HEK293 (cell line): ENCODE results near the gene LMOD3.
A peak's percentile ranks its signal among the peaks of the same experiment; 100 is the strongest.

Source experiments
- CTCF ChIA-PET: fragments of 350-600 bp; formaldehyde crosslinking; extraction: SDS; loops from one replicate; lab custom pipeline; 2021; ENCODE audit warnings: antibody characterized with exemption; lab: Yijun Ruan, JAX
- POLR2A ChIA-PET: fragments of 300-600 bp; formaldehyde crosslinking; extraction: SDS; loops from one replicate; lab custom pipeline; 2020; ENCODE audit warnings: antibody characterized with exemption, inconsistent platforms; lab: Yijun Ruan, JAX
- H3K27ac ChIP-seq: fragments of 200-500 bp; sonication (Bioruptor generic); 2 replicates; pipeline ENCODE4 v1.5.1; 2014; ENCODE audit warnings: low read depth, low read length, control low read depth, inconsistent platforms; ENCODE audit errors: extremely low read depth
- H3K36me3 ChIP-seq, 2 experiments: fragments of 200-500 bp in 1 of 2; sonication (Bioruptor generic) in 1 of 2; 1 replicate in 1 of 2; 2 replicates in 1 of 2; pipeline ENCODE4 v1.5.1; 2014 to 2017; ENCODE audit warnings: inconsistent platforms in 2 of 2, low read length in 2 of 2; ENCODE audit not compliant: control insufficient read depth in 2 of 2, insufficient read depth in 1 of 2
- H3K4me1 ChIP-seq: fragments of 200-500 bp; sonication (Bioruptor generic); 2 replicates; pipeline ENCODE4 v1.5.1; 2014; ENCODE audit warnings: mild to moderate bottlenecking, low read length, inconsistent platforms; ENCODE audit not compliant: control insufficient read depth, insufficient read depth
- H3K4me3 ChIP-seq: 2 replicates; pipeline ENCODE4 v1.5.1; 2011; ENCODE audit warnings: low read depth, mild to moderate bottlenecking, control low read depth, low read length, moderate library complexity
- H3K9me3 ChIP-seq: fragments of 200-500 bp; sonication (Bioruptor generic); 2 replicates; pipeline ENCODE4 v1.5.1; 2014; ENCODE audit warnings: low read depth, low read length, inconsistent platforms; ENCODE audit not compliant: control insufficient read depth, insufficient read depth
- BCL6B ChIP-seq: fragments of 450-650 bp; formaldehyde crosslinking; IDR thresholded peaks from 2 replicates; pipeline ENCODE4 v1.5.1; 2017; ENCODE audit warnings: missing biosample characterization, missing genetic modification characterization
- FEZF1 ChIP-seq: fragments of 450-650 bp; formaldehyde crosslinking; IDR thresholded peaks from 2 replicates; pipeline ENCODE4 v1.5.1; 2016; ENCODE audit warnings: missing biosample characterization, missing genetic modification characterization
- GLIS2 ChIP-seq: fragments of 450-650 bp; formaldehyde crosslinking; IDR thresholded peaks from 2 replicates; pipeline ENCODE4 v1.5.1; 2016; ENCODE audit warnings: missing biosample characterization, missing genetic modification characterization
- MYNN ChIP-seq: fragments of 450-650 bp; formaldehyde crosslinking; IDR thresholded peaks from 2 replicates; pipeline ENCODE4 v1.5.1; 2016; ENCODE audit warnings: missing biosample characterization, missing genetic modification characterization, borderline replicate concordance
- MZF1 ChIP-seq: fragments of 450-650 bp; formaldehyde crosslinking; IDR thresholded peaks from 2 replicates; pipeline ENCODE4 v1.5.1; 2017; ENCODE audit warnings: missing biosample characterization, missing genetic modification characterization, borderline replicate concordance
- PRDM2 ChIP-seq: fragments of 450-650 bp; formaldehyde crosslinking; IDR thresholded peaks from 2 replicates; pipeline ENCODE4 v1.5.1; 2016; ENCODE audit warnings: missing biosample characterization, missing genetic modification characterization, borderline replicate concordance
- SP7 ChIP-seq: fragments of 450-650 bp; formaldehyde crosslinking; IDR thresholded peaks from 2 replicates; pipeline ENCODE4 v1.5.1; 2016; ENCODE audit warnings: missing biosample characterization, missing genetic modification characterization
- ZNF155 ChIP-seq: fragments of 450-650 bp; formaldehyde crosslinking; IDR thresholded peaks from 2 replicates; pipeline ENCODE4 v1.5.1; 2016; ENCODE audit warnings: missing biosample characterization, missing genetic modification characterization
- ZNF175 ChIP-seq: fragments of 450-650 bp; formaldehyde crosslinking; IDR thresholded peaks from 2 replicates; pipeline ENCODE4 v1.5.1; 2016; ENCODE audit warnings: missing biosample characterization, missing genetic modification characterization
- ZNF24 ChIP-seq: fragments of 450-650 bp; formaldehyde crosslinking; IDR thresholded peaks from 2 replicates; pipeline ENCODE4 v1.5.1; 2016; ENCODE audit warnings: missing biosample characterization, missing genetic modification characterization
- ZNF248 ChIP-seq: fragments of 450-650 bp; formaldehyde crosslinking; IDR thresholded peaks from 2 replicates; pipeline ENCODE4 v1.5.1; 2017; ENCODE audit warnings: missing biosample characterization, missing genetic modification characterization
- ZNF311 ChIP-seq: fragments of 450-650 bp; formaldehyde crosslinking; IDR thresholded peaks from 2 replicates; pipeline ENCODE4 v1.5.1; 2017; ENCODE audit warnings: missing biosample characterization, missing genetic modification characterization, borderline replicate concordance
- ZNF555 ChIP-seq: fragments of 450-650 bp; formaldehyde crosslinking; conservative IDR thresholded peaks from 2 replicates; pipeline ENCODE4 v1.5.1; 2017; ENCODE audit warnings: missing biosample characterization, mild to moderate bottlenecking, missing genetic modification characterization, inconsistent platforms
- ZNF610 ChIP-seq: fragments of 450-650 bp; formaldehyde crosslinking; IDR thresholded peaks from 2 replicates; pipeline ENCODE4 v1.5.1; 2016; ENCODE audit warnings: missing biosample characterization, missing genetic modification characterization, borderline replicate concordance
- ZNF621 ChIP-seq: fragments of 450-650 bp; formaldehyde crosslinking; IDR thresholded peaks from 2 replicates; pipeline ENCODE4 v1.5.1; 2017; ENCODE audit warnings: missing biosample characterization, missing genetic modification characterization
- ZNF654 ChIP-seq: fragments of 450-650 bp; formaldehyde crosslinking; IDR thresholded peaks from 2 replicates; pipeline ENCODE4 v1.5.1; 2016; ENCODE audit warnings: low read depth, missing biosample characterization, missing genetic modification characterization
- ZNF664 ChIP-seq: fragments of 450-650 bp; formaldehyde crosslinking; IDR thresholded peaks from 2 replicates; pipeline ENCODE4 v1.5.1; 2016; ENCODE audit warnings: missing biosample characterization, missing genetic modification characterization
- ZNF76 ChIP-seq: fragments of 450-650 bp; formaldehyde crosslinking; IDR thresholded peaks from 2 replicates; pipeline ENCODE4; 2016; ENCODE audit warnings: low read depth, missing biosample characterization, missing genetic modification characterization, borderline replicate concordance
- TF ChIP-seq, protein P1 (sequence below): fragments of 450-650 bp; formaldehyde crosslinking; IDR thresholded peaks from 2 replicates; pipeline ENCODE4 v1.5.1; 2016; ENCODE audit warnings: missing biosample characterization, missing genetic modification characterization
- TF ChIP-seq, protein P2 (sequence below): fragments of 450-650 bp; formaldehyde crosslinking; IDR thresholded peaks from 2 replicates; pipeline ENCODE4 v1.5.1; 2016; ENCODE audit warnings: missing biosample characterization, missing genetic modification characterization

The LMOD3 gene

GRCh38 chr3:69128509-69128908 is 6.1 kb upstream of the LMOD3 start:
- Histone ChIP-seq H3K4me3 (no peak overlapping the region), H3K36me3 (no peaks in the 10 kb centered on the region), H3K27ac (no peak overlapping the region), H3K4me1 (no peaks in the 10 kb centered on the region), H3K9me3 (no peaks in the 10 kb centered on the region)
- TF ChIP-seq MYNN (no peak), ZNF76 (tag by site-specific recombination) (no peak), ZNF248 (tag by site-specific recombination) (no peak), MZF1 (tag by site-specific recombination) (no peak), ZNF24 (tag by site-specific recombination) (no peak), ZNF555 (no peak), ZNF155 (tag by site-specific recombination) (no peak), ZNF175 (no peak), ZNF664 (no peak), ZNF621 (no peak), FEZF1 (no peak), BCL6B (no peak), ZNF311 (no peak), GLIS2 (no peak), ZNF654 (no peak)
- TF ChIP-seq, protein P1, sequence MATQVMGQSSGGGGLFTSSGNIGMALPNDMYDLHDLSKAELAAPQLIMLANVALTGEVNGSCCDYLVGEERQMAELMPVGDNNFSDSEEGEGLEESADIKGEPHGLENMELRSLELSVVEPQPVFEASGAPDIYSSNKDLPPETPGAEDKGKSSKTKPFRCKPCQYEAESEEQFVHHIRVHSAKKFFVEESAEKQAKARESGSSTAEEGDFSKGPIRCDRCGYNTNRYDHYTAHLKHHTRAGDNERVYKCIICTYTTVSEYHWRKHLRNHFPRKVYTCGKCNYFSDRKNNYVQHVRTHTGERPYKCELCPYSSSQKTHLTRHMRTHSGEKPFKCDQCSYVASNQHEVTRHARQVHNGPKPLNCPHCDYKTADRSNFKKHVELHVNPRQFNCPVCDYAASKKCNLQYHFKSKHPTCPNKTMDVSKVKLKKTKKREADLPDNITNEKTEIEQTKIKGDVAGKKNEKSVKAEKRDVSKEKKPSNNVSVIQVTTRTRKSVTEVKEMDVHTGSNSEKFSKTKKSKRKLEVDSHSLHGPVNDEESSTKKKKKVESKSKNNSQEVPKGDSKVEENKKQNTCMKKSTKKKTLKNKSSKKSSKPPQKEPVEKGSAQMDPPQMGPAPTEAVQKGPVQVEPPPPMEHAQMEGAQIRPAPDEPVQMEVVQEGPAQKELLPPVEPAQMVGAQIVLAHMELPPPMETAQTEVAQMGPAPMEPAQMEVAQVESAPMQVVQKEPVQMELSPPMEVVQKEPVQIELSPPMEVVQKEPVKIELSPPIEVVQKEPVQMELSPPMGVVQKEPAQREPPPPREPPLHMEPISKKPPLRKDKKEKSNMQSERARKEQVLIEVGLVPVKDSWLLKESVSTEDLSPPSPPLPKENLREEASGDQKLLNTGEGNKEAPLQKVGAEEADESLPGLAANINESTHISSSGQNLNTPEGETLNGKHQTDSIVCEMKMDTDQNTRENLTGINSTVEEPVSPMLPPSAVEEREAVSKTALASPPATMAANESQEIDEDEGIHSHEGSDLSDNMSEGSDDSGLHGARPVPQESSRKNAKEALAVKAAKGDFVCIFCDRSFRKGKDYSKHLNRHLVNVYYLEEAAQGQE: no peak
- TF ChIP-seq, protein P2, sequence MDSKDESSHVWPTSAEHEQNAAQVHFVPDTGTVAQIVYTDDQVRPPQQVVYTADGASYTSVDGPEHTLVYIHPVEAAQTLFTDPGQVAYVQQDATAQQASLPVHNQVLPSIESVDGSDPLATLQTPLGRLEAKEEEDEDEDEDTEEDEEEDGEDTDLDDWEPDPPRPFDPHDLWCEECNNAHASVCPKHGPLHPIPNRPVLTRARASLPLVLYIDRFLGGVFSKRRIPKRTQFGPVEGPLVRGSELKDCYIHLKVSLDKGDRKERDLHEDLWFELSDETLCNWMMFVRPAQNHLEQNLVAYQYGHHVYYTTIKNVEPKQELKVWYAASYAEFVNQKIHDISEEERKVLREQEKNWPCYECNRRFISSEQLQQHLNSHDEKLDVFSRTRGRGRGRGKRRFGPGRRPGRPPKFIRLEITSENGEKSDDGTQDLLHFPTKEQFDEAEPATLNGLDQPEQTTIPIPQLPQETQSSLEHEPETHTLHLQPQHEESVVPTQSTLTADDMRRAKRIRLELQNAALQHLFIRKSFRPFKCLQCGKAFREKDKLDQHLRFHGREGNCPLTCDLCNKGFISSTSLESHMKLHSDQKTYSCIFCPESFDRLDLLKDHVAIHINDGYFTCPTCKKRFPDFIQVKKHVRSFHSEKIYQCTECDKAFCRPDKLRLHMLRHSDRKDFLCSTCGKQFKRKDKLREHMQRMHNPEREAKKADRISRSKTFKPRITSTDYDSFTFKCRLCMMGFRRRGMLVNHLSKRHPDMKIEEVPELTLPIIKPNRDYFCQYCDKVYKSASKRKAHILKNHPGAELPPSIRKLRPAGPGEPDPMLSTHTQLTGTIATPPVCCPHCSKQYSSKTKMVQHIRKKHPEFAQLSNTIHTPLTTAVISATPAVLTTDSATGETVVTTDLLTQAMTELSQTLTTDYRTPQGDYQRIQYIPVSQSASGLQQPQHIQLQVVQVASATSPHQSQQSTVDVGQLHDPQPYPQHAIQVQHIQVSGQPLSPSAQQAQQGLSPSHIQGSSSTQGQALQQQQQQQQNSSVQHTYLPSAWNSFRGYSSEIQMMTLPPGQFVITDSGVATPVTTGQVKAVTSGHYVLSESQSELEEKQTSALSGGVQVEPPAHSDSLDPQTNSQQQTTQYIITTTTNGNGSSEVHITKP (tag by site-specific recombination): no peak
- POLR2A ChIA-PET: no interaction called here
- CTCF ChIA-PET: interaction anchor here (0.6 to 3.3 kb wide), 3 partner anchors 8 to 178 kb away, joined by 3 to 12 read pairs (median 3); no protein-coding TSS in a partner anchor

GRCh38 chr3:69126999-69127398 is 4.6 kb upstream of the LMOD3 start:
- no peak overlapping the region for H3K27ac ChIP-seq
- no peaks in the 10 kb centered on the region for H3K9me3 ChIP-seq
- no peaks in the 10 kb centered on the region for H3K4me1 ChIP-seq
- TF ChIP-seq PRDM2 (no peak), ZNF610 (tag by site-specific recombination) (no peak), SP7 (tag by site-specific recombination) (peak; percentile 32; the same call in 1 of the 2 replicates)
- no peak overlapping the region for H3K4me3 ChIP-seq
- POLR2A ChIA-PET: no interaction called here
- CTCF ChIA-PET: interaction anchor here (1.9 to 3.3 kb wide), 2 partner anchors 34 to 179 kb away, joined by 6 to 12 read pairs; no protein-coding TSS in a partner anchor
- no peaks in the 10 kb centered on the region for H3K36me3 ChIP-seq
